SK-MEL-5 (cell line): ENCODE measurements around the gene RNF212B. TPM values are rescaled to one million over a fixed set of nuclear protein-coding genes. Genes with fewer than 3 reads are reported as not detected.

ENCODE experiments used
- DNase-seq: peaks from one replicate; pipeline ENCODE4 v3.0.0-alpha.2; 2016; ENCODE audit warnings: low read depth, low spot score
- in situ Hi-C: cut with HindIII; loops from 2 replicates; pipeline ENCODE4 v1.10.0; 2016; ENCODE audit warnings: low sequenced_read_pairs, high pct_unique_total_duplicates, low pct_unique_long_range_greater_than_20kb
- total RNA-seq: library from RNA; depleted of rRNA; stranded (reverse); fragments of >200 nt; shearing (Covaris generic); gene quantifications from 2 replicates; pipeline ENCODE4 v1.2.3, GENCODE V29; 2014

The RNF212B gene
- total RNA-seq, 1 experiment from 2014 or later = not detected

DNA sequence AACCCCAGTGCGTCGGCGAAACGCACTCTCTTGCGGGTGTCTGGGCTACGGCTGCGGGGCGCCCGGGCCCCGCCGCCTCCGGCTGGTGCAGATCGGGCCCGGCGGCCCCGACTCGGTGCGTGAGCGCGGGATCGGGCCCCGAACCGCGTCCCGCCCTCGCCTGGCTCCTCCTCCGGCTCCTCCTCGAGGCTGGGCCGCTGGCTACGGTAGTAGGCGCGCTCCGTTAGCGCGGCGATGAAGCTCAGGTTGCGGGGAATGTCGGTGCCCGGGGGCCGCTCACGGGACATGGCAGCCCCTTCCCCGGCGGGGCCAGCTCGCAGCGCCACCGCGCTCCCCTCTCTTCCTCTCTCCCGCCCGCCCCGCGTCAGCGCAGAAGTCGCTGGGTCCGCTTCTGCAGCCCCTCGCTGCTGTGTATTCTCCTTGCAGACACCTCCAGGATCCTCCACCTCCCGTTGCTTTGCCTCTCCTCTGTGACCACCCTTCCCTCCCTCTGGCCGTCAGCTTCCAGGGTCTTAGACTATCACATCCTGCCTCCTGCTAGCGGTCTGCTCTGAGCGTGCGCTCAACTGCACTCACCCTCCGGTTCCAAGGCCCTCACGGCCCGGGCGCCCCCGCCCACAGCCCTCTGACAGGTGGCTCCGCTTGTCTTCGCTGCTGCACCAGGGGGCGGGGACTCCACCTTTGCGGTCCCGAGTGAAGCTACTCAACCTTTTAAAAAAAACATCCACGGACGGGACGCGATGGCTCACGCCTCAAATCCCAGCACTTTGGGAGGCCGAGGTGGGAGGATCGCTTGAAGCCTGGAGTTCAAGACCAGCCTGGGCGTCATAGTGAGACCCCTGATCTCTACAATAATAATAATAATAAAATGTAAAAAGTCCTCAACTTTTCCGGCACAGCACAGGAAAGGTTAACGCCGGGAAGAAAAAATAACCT, 64.8 kb downstream of the RNF212B start, which contains the start of gene PPP1R3E:
TSS of gene PPP1R3E (minus strand) at position 570 of the 936 bp plus-strand sequence. CDS start at position 287, 283 bp downstream.
- in situ Hi-C loops = no loop called here
- peak; percentile 51 for DNase-seq

DNA sequence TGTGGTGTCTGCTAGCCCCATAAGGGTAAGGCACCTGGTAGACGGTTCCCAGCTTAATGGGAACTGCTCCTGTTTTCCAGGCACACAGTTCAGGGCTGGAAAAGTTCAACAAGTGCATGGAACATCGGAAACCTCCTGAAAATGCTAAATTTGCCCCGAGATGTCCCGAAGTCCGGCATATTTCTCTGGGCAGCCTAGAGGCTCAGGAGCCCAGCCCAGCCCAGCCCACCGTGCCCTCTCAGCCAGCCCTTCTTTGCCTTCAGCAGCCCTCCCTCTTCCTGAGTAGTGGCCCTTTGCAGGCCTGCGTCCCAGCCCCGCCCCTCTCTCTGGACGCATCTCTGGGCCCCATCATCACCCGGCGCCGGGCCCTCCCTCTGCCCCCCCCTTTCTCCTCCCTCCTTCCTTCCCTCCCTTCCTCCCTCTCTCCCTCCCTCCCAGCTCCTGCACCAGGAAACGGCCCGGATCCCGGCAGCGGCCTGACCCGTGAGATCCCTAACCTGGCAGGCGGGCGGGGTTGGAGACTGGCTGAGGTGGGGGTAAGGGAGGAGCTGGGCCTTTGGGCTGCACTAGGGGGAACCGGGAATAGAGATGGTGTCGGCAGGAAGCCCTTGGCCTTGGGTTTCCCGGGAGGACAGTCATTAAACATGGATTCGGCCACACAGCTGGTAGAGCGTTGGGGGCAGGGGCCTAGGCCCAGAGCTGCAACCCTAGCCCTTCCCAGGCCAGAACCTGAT, 68.8 kb downstream of the RNF212B start, which contains the start of gene BCL2L2:
TSS of gene BCL2L2 (plus strand) at position 422 of the 734 bp plus-strand sequence. CDS start 935 bp downstream, outside the sequence.
- in situ Hi-C loops = no loop called here
- peak; percentile 91 for DNase-seq

DNA sequence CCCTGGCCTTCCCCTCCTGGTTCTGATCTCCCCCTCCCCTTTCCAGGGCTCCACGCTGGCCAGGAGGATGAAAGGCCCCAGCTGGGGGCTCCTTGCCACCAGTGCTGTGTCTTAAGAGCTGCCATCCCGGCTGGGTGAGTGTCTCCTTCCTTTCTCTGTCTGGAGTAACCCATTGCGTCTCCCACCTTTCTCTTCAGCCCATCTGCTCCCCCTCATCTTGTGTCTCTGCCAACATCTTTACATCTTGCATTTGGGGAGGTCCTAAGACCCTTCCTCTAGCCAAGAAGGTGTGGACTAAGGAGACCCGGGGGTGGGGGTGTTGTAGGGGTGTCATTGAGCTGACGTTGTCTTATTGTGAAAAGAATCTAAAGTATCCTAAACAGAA, 69.4 kb downstream of the RNF212B start:
- no peak for DNase-seq
- in situ Hi-C loops = no loop called here

DNA sequence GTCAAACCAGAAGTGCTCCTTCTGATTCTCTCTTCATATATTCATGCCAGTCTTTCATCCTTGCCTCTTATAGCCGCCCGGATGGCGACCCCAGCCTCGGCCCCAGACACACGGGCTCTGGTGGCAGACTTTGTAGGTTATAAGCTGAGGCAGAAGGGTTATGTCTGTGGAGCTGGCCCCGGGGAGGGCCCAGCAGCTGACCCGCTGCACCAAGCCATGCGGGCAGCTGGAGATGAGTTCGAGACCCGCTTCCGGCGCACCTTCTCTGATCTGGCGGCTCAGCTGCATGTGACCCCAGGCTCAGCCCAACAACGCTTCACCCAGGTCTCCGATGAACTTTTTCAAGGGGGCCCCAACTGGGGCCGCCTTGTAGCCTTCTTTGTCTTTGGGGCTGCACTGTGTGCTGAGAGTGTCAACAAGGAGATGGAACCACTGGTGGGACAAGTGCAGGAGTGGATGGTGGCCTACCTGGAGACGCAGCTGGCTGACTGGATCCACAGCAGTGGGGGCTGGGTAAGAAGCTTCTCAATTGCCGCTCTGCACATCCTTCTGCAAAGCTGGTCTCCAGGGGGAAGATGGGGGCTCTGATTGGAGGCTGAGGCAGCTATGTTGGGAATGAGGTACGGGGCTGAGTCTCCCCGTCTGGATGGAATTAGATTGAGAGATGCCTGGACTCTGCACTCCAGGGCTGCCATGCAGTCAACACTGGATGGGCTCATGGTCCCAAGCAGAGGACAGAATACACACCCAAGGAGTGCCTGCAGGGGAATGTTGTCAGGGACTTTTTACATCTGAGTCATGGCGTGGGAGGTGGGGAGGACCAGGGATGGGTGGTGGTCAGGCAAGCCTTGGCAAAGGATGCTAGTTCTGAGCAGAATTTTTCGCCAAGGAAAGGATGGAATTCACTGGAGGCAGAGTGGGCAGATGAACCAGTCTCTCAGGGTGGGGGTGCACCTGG, 70.2 kb downstream of the RNF212B start:
- DNase-seq = no peak
- in situ Hi-C loops = no loop called here

DNA sequence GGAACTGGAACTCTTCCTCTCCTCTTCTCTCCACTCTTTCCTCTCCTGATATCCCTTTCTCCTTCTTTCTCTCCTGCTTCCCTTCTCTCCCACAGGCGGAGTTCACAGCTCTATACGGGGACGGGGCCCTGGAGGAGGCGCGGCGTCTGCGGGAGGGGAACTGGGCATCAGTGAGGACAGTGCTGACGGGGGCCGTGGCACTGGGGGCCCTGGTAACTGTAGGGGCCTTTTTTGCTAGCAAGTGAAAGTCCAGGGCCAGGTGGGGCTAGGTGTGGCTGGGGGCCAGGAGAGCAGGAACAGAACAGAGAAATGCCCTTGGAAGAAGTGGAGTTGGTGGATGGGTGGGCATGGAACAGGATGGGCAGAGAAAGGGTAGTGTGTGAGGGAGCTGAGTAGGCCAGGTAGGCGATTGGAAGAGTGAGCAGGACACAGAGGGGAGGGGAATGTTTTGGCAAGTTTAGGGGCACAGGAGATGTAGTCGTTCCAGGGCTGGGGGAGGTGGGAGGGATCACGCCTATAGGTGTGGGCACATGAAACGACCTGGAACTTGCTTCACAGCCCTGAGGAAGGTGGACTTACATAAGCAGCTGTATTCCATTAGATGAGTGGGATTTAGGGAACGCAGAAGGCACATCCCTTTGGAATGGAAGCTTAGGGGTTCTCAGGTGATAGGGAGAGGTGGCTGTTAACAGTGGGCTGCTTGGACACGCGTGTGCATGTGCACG, 71.1 kb downstream of the RNF212B start:
- no peak for DNase-seq
- in situ Hi-C loops = no loop called here

DNA sequence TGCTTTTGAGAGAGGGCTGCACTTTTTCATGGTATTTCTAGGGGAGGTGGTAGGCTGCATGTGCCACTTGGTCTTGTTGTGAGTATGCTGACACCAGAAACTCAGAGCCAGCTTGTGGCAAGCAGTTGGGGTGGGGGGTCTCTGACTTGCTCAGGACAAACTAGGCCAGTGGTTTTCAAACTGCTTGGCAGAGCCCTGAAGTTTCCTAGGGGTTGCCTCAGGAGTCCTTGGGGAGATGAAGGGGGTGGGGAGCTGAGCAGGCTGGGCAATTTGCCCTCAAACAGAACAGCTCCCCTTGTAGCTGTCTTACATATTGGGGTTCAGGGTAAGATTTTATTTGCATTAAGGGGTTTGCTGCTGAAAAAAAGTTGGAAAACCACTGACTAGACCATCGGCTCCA, 72.8 kb downstream of the RNF212B start:
- no peak for DNase-seq
- in situ Hi-C loops = no loop called here

DNA sequence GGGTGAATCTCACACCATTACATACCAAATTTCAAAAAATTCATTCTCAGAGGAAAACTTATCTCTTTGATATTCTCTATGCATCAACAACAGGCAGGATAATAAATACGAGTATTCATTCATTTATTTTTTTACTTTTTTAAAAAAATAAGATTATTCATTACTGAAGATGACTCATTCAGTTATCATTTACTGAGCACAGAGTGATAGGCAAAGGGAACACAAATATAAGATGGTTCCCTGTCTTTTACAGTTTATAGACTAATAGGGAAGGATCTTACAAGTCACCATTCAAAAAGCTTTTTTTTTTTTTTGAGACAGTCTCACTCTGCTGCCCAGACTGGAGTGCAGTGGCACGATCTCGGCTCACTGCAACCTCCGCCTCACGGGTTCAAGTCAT, 78.6 kb downstream of the RNF212B start:
- in situ Hi-C loops = no loop called here
- DNase-seq = no peak

DNA sequence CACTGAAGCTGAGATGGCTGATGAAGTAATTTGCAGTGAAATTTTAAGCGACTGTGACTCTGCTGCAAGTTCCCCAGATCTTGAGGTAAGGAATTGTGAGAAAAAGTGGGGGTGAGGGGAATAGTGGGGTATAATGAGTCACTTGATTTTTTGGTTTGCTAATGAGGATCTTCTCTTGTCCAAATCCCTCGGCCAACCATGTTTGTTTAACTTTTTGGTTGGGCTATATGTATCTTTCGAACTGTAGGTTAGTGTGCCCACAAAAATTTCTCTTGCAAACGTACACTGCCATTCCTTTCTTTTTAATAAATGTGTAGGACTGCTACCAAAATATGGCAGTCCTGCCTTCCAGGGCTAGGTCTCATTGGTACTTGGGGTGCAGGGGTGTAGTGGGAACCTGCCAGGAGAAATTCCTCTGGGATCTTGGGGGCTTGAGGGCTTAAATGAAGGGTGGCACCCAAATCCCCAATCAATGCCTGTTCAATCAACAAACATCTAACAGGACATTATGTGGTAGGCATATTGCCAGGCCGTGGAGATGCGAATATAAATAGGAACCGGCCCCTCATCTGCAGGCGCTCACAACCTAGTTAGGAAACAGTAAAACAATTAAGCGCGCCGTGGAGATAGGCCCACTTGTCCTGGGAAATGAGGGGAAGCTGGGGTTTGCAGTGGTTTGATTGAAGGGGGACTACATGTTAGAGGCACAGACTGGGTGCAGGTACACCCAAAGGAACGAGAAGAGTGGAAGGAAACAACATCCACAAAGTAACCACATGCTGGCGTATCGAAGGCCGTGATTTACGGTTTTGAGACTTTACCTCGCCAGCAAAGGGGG, 82.2 kb downstream of the RNF212B start:
- DNase-seq = no peak
- in situ Hi-C loops = no loop called here

DNA sequence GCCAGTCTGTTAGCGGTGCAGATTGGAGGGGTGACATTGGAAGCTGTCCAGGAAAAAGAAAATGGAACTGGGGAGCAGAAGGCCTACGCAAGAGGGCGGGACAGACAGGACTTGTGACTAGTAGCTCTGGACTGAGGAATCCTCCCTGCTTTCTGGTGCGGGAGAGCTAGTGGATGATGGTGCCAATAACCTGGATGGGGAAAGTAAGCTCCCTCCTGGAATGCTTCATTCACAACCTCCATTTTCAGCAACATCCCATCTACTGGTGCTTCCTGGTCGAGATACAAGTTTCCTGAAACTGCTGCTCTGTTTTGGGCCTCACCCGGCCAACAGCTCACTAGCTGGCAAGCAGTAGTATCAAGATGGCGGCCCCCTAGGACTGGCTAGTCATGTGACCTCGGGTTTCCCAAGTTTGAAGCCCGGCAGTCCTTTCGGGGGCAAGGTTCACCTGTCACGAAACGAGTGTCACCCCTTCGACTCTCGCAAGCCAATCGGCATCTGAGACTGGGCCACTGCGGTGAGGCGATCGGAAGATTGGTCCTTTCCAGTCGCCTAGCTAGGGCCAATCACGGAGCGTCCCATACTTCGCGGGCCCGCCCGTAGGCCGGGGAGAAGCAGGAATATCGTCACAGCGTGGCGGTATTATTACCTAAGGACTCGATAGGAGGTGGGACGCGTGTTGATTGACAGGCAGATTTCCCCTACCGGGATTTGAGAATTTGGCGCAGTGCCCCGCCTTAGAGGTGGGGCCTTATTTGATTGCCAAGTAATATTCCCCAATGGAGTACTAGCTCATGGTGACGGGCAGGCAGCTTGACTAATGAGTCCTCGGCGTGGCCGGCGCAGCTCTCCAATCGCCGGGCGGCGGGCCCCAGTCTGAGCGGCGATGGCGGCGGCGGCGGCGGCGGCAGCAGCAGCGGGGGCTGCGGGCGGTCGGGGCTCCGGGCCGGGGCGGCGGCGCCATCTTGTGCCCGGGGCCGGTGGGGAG, 83.1 kb downstream of the RNF212B start, which contains the start of gene PABPN1:
TSS of gene PABPN1 (plus strand) at position 874 of the 988 bp plus-strand sequence. CDS start at position 887, 13 bp downstream.
- in situ Hi-C loops = no loop called here

DNA sequence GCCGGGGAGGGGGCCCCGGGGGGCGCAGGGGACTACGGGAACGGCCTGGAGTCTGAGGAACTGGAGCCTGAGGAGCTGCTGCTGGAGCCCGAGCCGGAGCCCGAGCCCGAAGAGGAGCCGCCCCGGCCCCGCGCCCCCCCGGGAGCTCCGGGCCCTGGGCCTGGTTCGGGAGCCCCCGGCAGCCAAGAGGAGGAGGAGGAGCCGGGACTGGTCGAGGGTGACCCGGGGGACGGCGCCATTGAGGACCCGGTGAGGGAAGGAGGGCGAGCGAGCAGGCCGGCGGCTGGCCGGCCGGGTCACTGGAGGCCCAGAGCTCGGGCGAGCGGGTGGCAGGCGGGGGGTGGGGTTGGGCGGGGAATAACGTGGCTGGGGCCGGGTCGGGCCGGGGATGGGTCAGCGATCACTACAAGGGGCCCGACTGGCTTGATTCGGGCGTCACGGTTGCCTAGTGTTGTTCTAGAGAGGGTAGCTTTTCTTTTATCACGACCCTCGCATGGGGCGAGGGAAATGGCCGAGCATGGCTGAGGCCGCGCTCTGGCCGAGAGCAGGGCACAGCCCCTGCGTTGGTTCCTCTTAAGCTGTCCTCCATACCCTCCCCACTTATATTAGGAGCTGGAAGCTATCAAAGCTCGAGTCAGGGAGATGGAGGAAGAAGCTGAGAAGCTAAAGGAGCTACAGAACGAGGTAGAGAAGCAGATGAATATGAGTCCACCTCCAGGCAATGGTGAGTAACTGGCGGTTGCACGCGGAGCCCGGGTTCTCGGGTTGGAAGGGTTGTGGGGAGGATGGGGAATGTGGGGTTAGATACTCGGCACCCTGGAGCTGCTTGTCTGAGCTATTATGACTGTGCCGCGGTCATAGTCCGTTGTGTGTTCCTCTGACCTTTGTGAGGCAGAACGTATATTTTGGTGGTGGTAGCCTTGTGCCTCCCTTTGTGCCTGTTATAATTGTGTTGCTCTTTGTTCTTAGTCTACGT, 84.1 kb downstream of the RNF212B start:
- peak; percentile 37 for DNase-seq
- in situ Hi-C loops = no loop called here

More for the DNA sequence above, 83.1 kb downstream of the RNF212B start, which contains the start of gene PABPN1:
- DNase-seq = peak; percentile 99
